SU-DHL-6 (cell line): ENCODE data around the gene BABAM1.

ENCODE experiments used
- H2AFZ ChIP-seq: fragments of 200-600 bp; sonication (generic); 2 replicates; pipeline ENCODE4 v1.6.1; 2014; ENCODE audit warnings: low read depth, mild to moderate bottlenecking, moderate library complexity, mixed read lengths, antibody characterized with exemption, low read length; ENCODE audit not compliant: severe bottlenecking
- H3F3A ChIP-seq: fragments of 200-600 bp; shearing (Covaris generic); 2 replicates; pipeline ENCODE4 v1.6.0; 2016; ENCODE audit warnings: antibody characterized with exemption, mild to moderate bottlenecking; ENCODE audit not compliant: insufficient read depth
- H3K27ac ChIP-seq: fragments of 200-600 bp; sonication (generic); 2 replicates; pipeline ENCODE4 v1.5.1; 2016; ENCODE audit warnings: low read depth, mild to moderate bottlenecking, low read length, moderate library complexity, mixed read lengths
- H3K27me3 ChIP-seq: fragments of 200-600 bp; sonication (generic), shearing (Covaris generic); 2 replicates; pipeline ENCODE4 v1.6.0; 2014; ENCODE audit warnings: mild to moderate bottlenecking, low read length
- H3K36me3 ChIP-seq: fragments of 200-600 bp; sonication (generic); 2 replicates; pipeline ENCODE4 v1.6.1; 2014; ENCODE audit warnings: mild to moderate bottlenecking, low read length, mixed read lengths
- H3K4me2 ChIP-seq: fragments of 300-600, 200-600 bp; shearing (Covaris generic), sonication (generic); 2 replicates; pipeline ENCODE4 v1.6.0; 2014; ENCODE audit warnings: low read length, low read depth, mild to moderate bottlenecking; ENCODE audit not compliant: poor library complexity, severe bottlenecking
- H3K4me3 ChIP-seq: fragments of 200-600 bp; sonication (generic); 2 replicates; pipeline ENCODE4 v1.5.1; 2014; ENCODE audit warnings: antibody characterized with exemption, low read length, mild to moderate bottlenecking, mixed read lengths; ENCODE audit not compliant: insufficient read depth, poor library complexity, severe bottlenecking
- H3K79me2 ChIP-seq: fragments of 200-600 bp; sonication (generic); 2 replicates; pipeline ENCODE4 v1.6.1; 2014; ENCODE audit warnings: mild to moderate bottlenecking, low read length, moderate library complexity; ENCODE audit not compliant: insufficient read depth
- H3K9ac ChIP-seq: fragments of 200-600 bp; sonication (generic); 2 replicates; pipeline ENCODE4 v1.7.0; 2014; ENCODE audit warnings: mild to moderate bottlenecking, low read length
- H3K9me2 ChIP-seq: fragments of 200-600 bp; sonication (generic); replicated peaks from 2 replicates; pipeline ENCODE4 v1.6.1; 2014; ENCODE audit warnings: low read length; ENCODE audit not compliant: insufficient read depth
- H3K9me3 ChIP-seq: fragments of 200-600 bp; sonication (generic); 2 replicates; pipeline ENCODE4 v1.6.1; 2014; ENCODE audit warnings: low read length, mixed read lengths; ENCODE audit not compliant: insufficient read depth
- H4K20me1 ChIP-seq: fragments of 200-600 bp; sonication (generic); 2 replicates; pipeline ENCODE4 v1.6.1; 2014; ENCODE audit warnings: low read depth, mild to moderate bottlenecking, antibody characterized with exemption, low read length, moderate library complexity, mixed read lengths
- CTCF ChIP-seq: fragments of 200-600 bp; sonication (generic); IDR thresholded peaks from one replicate; pipeline ENCODE4 v1.5.1; 2017; ENCODE audit warnings: antibody characterized with exemption, mild to moderate bottlenecking, low read length, moderate library complexity; ENCODE audit not compliant: insufficient read depth, poor library complexity, severe bottlenecking
- EZH2phosphoT487 ChIP-seq: fragments of 200-600 bp; sonication (generic), shearing (Covaris generic); conservative IDR thresholded peaks from 2 replicates; pipeline ENCODE4 v1.6.1; 2018; ENCODE audit warnings: mild to moderate bottlenecking, antibody characterized with exemption, low read length, moderate library complexity, mixed read lengths

Gene BABAM1

GRCh38 chr19:17312189-17313113 lies 45.2 kb downstream of the BABAM1 start:
- no peak overlapping the region for H2AFZ ChIP-seq
- no peak overlapping the region for H3K27ac ChIP-seq
- no peak overlapping the region for H3K4me3 ChIP-seq
- H3K9ac ChIP-seq = no peak overlapping the region
- H3F3A ChIP-seq = no peaks in the 10 kb centered on the region
- H3K79me2 ChIP-seq = peaks cover 34% of the 10 kb centered on the region
- no peaks in the 10 kb centered on the region for H3K36me3 ChIP-seq
- no peaks in the 10 kb centered on the region for H3K9me3 ChIP-seq
- TF ChIP-seq CTCF = no peak
- TF ChIP-seq EZH2phosphoT487 = no peak
- H4K20me1 ChIP-seq = no peaks in the 10 kb centered on the region
- H3K9me2 ChIP-seq = no peaks in the 10 kb centered on the region
- no peaks in the 10 kb centered on the region for H3K27me3 ChIP-seq
- no peak overlapping the region for H3K4me2 ChIP-seq

- Histone ChIP-seq H3K79me2 (peaks cover 34% of the 10 kb centered on the region), H3K27ac (no peak overlapping the region), H3K4me2 (no peak overlapping the region), H3K9ac (no peak overlapping the region), H3K27me3 (no peaks in the 10 kb centered on the region), H2AFZ (no peak overlapping the region), H3K4me3 (no peak overlapping the region), H3K9me2 (no peaks in the 10 kb centered on the region), H3F3A (no peaks in the 10 kb centered on the region), H4K20me1 (no peaks in the 10 kb centered on the region), H3K9me3 (no peaks in the 10 kb centered on the region), H3K36me3 (no peaks in the 10 kb centered on the region)
- TF ChIP-seq EZH2phosphoT487 (no peak), CTCF (no peak)
These were observed 46.9 kb downstream of the BABAM1 start for GRCh38 chr19:17314007-17314593.

GRCh38 chr19:17318966-17319365 lies 51.7 kb downstream of the BABAM1 start:
- Histone ChIP-seq H3K27me3 (no peaks in the 10 kb centered on the region), H3K27ac (no peak overlapping the region), H4K20me1 (no peaks in the 10 kb centered on the region), H3F3A (no peaks in the 10 kb centered on the region), H3K9me2 (no peaks in the 10 kb centered on the region), H2AFZ (no peak overlapping the region), H3K36me3 (no peaks in the 10 kb centered on the region), H3K9me3 (no peaks in the 10 kb centered on the region), H3K9ac (no peak overlapping the region), H3K4me2 (no peak overlapping the region), H3K79me2 (no peaks in the 10 kb centered on the region), H3K4me3 (no peak overlapping the region)
- TF ChIP-seq CTCF (no peak), EZH2phosphoT487 (no peak)
